ENCODE measurements around the gene CTU1. TPM values are rescaled to one million over a fixed set of nuclear protein-coding genes. Genes with fewer than 3 reads are reported as not detected.
A peak's percentile ranks its signal among the peaks of the same experiment; 100 is the strongest.

Gene CTU1
- total RNA-seq, 1 donor, result 4.3 TPM

GRCh38 chr19:51097166-51097738 lies 11.0 kb downstream of the CTU1 start:
- peaks cover 45% of the 10 kb centered on the region for H4K20me1 ChIP-seq (ENCODE audit: insufficient read depth, low read length)
- H3K4me3 ChIP-seq (ENCODE audit: insufficient read depth, low read length), result no peak overlapping the region
- peak; percentile 66 for TF ChIP-seq CTCF (IDR thresholded peaks at IDR 0.05; ENCODE audit: extremely low read depth, low read depth, low read length)
- H3K36me3 ChIP-seq (ENCODE audit: insufficient read depth, low read length), result peaks cover 9% of the 10 kb centered on the region
- H3K27ac ChIP-seq (ENCODE audit: low read depth, low read length), result no peak overlapping the region
- no peaks in the 10 kb centered on the region for H3K27me3 ChIP-seq (ENCODE audit: insufficient read depth, low read length)
- H3K9me3 ChIP-seq (ENCODE audit: low read depth, low read length), result no peaks in the 10 kb centered on the region
- no peak overlapping the region for H2AFZ ChIP-seq (ENCODE audit: low read length)
- H3K79me2 ChIP-seq (ENCODE audit: insufficient read depth, low read length), result peaks cover 13% of the 10 kb centered on the region
- H3K4me2 ChIP-seq (ENCODE audit: insufficient read depth, low read length), result no peak overlapping the region
- peaks cover 6% of the 10 kb centered on the region for H3K4me1 ChIP-seq (ENCODE audit: insufficient read depth, low read length)
- peak; percentile 98 for DNase-seq (ENCODE audit: insufficient read length, low spot score, missing footprints)

- Histone ChIP-seq H3K27ac (ENCODE audit: low read depth, low read length) (no peak overlapping the region), H3K9me3 (ENCODE audit: low read depth, low read length) (no peaks in the 10 kb centered on the region), H2AFZ (ENCODE audit: low read length) (no peak overlapping the region), H3K27me3 (ENCODE audit: insufficient read depth, low read length) (no peaks in the 10 kb centered on the region), H3K4me2 (ENCODE audit: insufficient read depth, low read length) (no peak overlapping the region), H3K79me2 (ENCODE audit: insufficient read depth, low read length) (peaks cover 13% of the 10 kb centered on the region), H3K4me1 (ENCODE audit: insufficient read depth, low read length) (peaks cover 6% of the 10 kb centered on the region), H3K4me3 (ENCODE audit: insufficient read depth, low read length) (no peak overlapping the region), H4K20me1 (ENCODE audit: insufficient read depth, low read length) (peaks cover 48% of the 10 kb centered on the region), H3K36me3 (ENCODE audit: insufficient read depth, low read length) (peaks cover 7% of the 10 kb centered on the region)
- TF ChIP-seq CTCF (IDR thresholded peaks at IDR 0.05; ENCODE audit: extremely low read depth, low read depth, low read length), result peak; percentile 24
- DNase-seq (ENCODE audit: insufficient read length, low spot score, missing footprints), result peak; percentile 86
Observed at GRCh38 chr19:51096473-51097165, 11.6 kb downstream of the CTU1 start.

GRCh38 chr19:51094696-51095279 lies 13.4 kb downstream of the CTU1 start:
- H3K36me3 ChIP-seq (ENCODE audit: insufficient read depth, low read length), result peaks cover 4% of the 10 kb centered on the region
- peaks cover 35% of the 10 kb centered on the region for H4K20me1 ChIP-seq (ENCODE audit: insufficient read depth, low read length)
- H3K27ac ChIP-seq (ENCODE audit: low read depth, low read length), result no peak overlapping the region
- H3K79me2 ChIP-seq (ENCODE audit: insufficient read depth, low read length), result peaks cover 4% of the 10 kb centered on the region
- DNase-seq (ENCODE audit: insufficient read length, low spot score, missing footprints), result peak; percentile 84
- H3K4me2 ChIP-seq (ENCODE audit: insufficient read depth, low read length), result no peak overlapping the region
- TF ChIP-seq CTCF (IDR thresholded peaks at IDR 0.05; ENCODE audit: extremely low read depth, low read depth, low read length), result peak; percentile 59
- no peak overlapping the region for H2AFZ ChIP-seq (ENCODE audit: low read length)
- no peaks in the 10 kb centered on the region for H3K9me3 ChIP-seq (ENCODE audit: low read depth, low read length)
- H3K4me3 ChIP-seq (ENCODE audit: insufficient read depth, low read length), result no peak overlapping the region
- H3K27me3 ChIP-seq (ENCODE audit: insufficient read depth, low read length), result no peaks in the 10 kb centered on the region
- H3K4me1 ChIP-seq (ENCODE audit: insufficient read depth, low read length), result no peaks in the 10 kb centered on the region

Measured in osteoblast (primary cell).